K562 (cell line): Measurements from ENCODE around the gene SMAP2. TPM values are rescaled to one million over a fixed set of nuclear protein-coding genes. Genes with fewer than 3 reads are reported as not detected.

Source experiments
- CGGBP1 ChIP-seq: fragments of 250-450 bp; sonication (Bioruptor Pico); IDR thresholded peaks from 2 replicates; pipeline ENCODE4 v1.9.0; 2021; ENCODE audit warnings: mild to moderate bottlenecking
- HDAC8 ChIP-seq: fragments of 450-650 bp; IDR thresholded peaks from 2 replicates; pipeline ENCODE4 v1.6.1; 2016; ENCODE audit warnings: mild to moderate bottlenecking, missing genetic modification characterization, moderate library complexity, missing compliant biosample characterization
- MGA ChIP-seq: fragments of 450-650 bp; IDR thresholded peaks from 2 replicates; pipeline ENCODE4 v1.6.1; 2016; ENCODE audit warnings: mild to moderate bottlenecking, moderate library complexity
- MLX ChIP-seq, 2 experiments: fragments of 450-650 bp in 1 of 2; sonication (generic) in 1 of 2; formaldehyde crosslinking; conservative IDR thresholded peaks; 2 replicates each; pipeline versions ENCODE4 v1.4.0 to v1.8.1; 2020 to 2022; ENCODE audit warnings: mild to moderate bottlenecking in 1 of 2, missing genetic modification reagents in 1 of 2
- MXI1 ChIP-seq: IDR thresholded peaks from 2 replicates; pipeline ENCODE4 v1.6.1; 2011; ENCODE audit warnings: low read depth, mild to moderate bottlenecking, improper control_type of control experiment, low read length
- MYBL2 ChIP-seq, 2 experiments: fragments of 450-650 bp in 1 of 2; sonication (generic) in 1 of 2; formaldehyde crosslinking in 1 of 2; IDR thresholded peaks; 2 replicates each; pipeline versions ENCODE4 v1.6.1 to v1.8.1; 2017 to 2022; ENCODE audit warnings: borderline replicate concordance in 1 of 2, inconsistent platforms in 1 of 2, low read depth in 1 of 2, mild to moderate bottlenecking in 1 of 2, missing genetic modification reagents in 1 of 2, moderate library complexity in 1 of 2
- PHF21A ChIP-seq: fragments of 450-650 bp; IDR thresholded peaks from 2 replicates; pipeline ENCODE4 v1.6.1; 2017; ENCODE audit warnings: low read depth, borderline replicate concordance
- PPARD ChIP-seq: fragments of 250-450 bp; sonication (Bioruptor Pico); IDR thresholded peaks from 2 replicates; pipeline ENCODE4 v1.8.0; 2022; ENCODE audit warnings: inconsistent platforms, mild to moderate bottlenecking, moderate library complexity
- RBBP5 ChIP-seq: fragments of 200-600 bp; sonication (generic); IDR thresholded peaks from 2 replicates; pipeline ENCODE4 v1.6.1; 2012; ENCODE audit warnings: borderline replicate concordance, mild to moderate bottlenecking, low read length, control low read depth, inconsistent platforms; ENCODE audit not compliant: insufficient read depth, poor library complexity, severe bottlenecking
- SRSF7 ChIP-seq: fragments of 200-400 bp; formaldehyde crosslinking; optimal IDR thresholded peaks from 2 replicates; pipeline ENCODE3; 2017; ENCODE audit warnings: mild to moderate bottlenecking, low read depth, low read length
- TEAD2 ChIP-seq: fragments of 450-650 bp; IDR thresholded peaks from 2 replicates; pipeline ENCODE4 v1.6.1; 2016; ENCODE audit warnings: missing genetic modification characterization, control low read depth, missing compliant biosample characterization
- TEAD4 ChIP-seq, 2 experiments: sonication (generic) in 1 of 2; formaldehyde crosslinking in 1 of 2; IDR thresholded peaks; 2 replicates each; pipeline versions ENCODE4 v1.6.1 to v1.8.0; 2012 to 2022; ENCODE audit warnings: borderline replicate concordance in 1 of 2, inconsistent platforms in 1 of 2, low read length in 1 of 2, mild to moderate bottlenecking in 1 of 2, missing genetic modification reagents in 1 of 2
- polyA plus RNA-seq, 8 experiments: library from polyadenylated mRNA; depleted of rRNA in 4 of 8; stranded (reverse) in 5 of 8; unstranded in 3 of 8; fragments of >200 nt; fragmentation: Nextera tagmentation in 2 of 8; fragmentation: Illumina TruSeq in 1 of 8; extraction: Ambion mirVana in 2 of 8; extraction: Trizol in 1 of 8; gene quantifications; 2 replicates each; pipeline versions ENCODE4 v1.2.1 to v1.2.3, GENCODE V29; 2011 to 2014; ENCODE audit warnings: inconsistent platforms in 1 of 8, missing spikeins in 1 of 8
- total RNA-seq, 7 experiments: library from RNA; depleted of rRNA in 6 of 7; stranded (reverse); fragments of >200 nt in 6 of 7; fragmentation: Illumina TruSeq in 2 of 7; extraction: Trizol in 2 of 7; gene quantifications; 2 replicates each; pipeline versions ENCODE4 v1.2.1 to v1.2.3, GENCODE V29; 2011 to 2021; ENCODE audit warnings: low replicate concordance in 1 of 7

Gene SMAP2
- total and polyA plus RNA-seq, 9 of the 15 experiments (the other 6 are each of a cell fraction or from before 2014, with no cell fraction given) = 38.7 to 212 (median 94.1) TPM

- TF ChIP-seq MYBL2 (IDR thresholded peaks at IDR 0.05; ENCODE audit: low read depth) (no peak; the same call in 1 of the 2 replicates), MYBL2 (CRISPR knock-in tag; IDR thresholded peaks at IDR 0.05; ENCODE audit: borderline replicate concordance) (no peak), HDAC8 (no peak), RBBP5 (peak; percentile 53), TEAD4 (IDR thresholded peaks at IDR 0.05; ENCODE audit: low read length) (peak; percentile 56; the same call in 1 of the 2 replicates), TEAD4 (CRISPR knock-in tag; IDR thresholded peaks at IDR 0.05; ENCODE audit: borderline replicate concordance) (no peak), TEAD2 (tag) (no peak), MGA (no peak), CGGBP1 (no peak), MXI1 (no peak), PPARD (CRISPR knock-in tag) (no peak), SRSF7 (no peak), PHF21A (no peak), MLX (CRISPR knock-in tag; conservative IDR thresholded peaks at IDR 0.05) (no peak)
These were observed 12.2 kb downstream of the SMAP2 start (continued) for GRCh38 chr1:40385437-40386358.
